Epithelial cell of prostate (primary cell): ENCODE measurements around the gene MRGPRE.

Experiments
- DNase-seq: peaks from one replicate; pipeline ENCODE4 v3.0.0-alpha.2; 2011; ENCODE audit warnings: low read depth, low spot score
- H3K27ac ChIP-seq: fragments of 450-650 bp; 2 replicates; pipeline ENCODE4 v1.5.1; 2017; ENCODE audit warnings: mild to moderate bottlenecking

The MRGPRE gene

GRCh38 chr11:3186166-3186953 is 45.9 kb downstream of the MRGPRE start:
- no peak for DNase-seq
- H3K27ac ChIP-seq = no peak overlapping the region

- DNase-seq = peak; percentile 14
- H3K27ac ChIP-seq = no peak overlapping the region
Measured at GRCh38 chr11:3184732-3185347, 47.4 kb downstream of the MRGPRE start.

GRCh38 chr11:3183523-3183922 is 48.7 kb downstream of the MRGPRE start:
- H3K27ac ChIP-seq = no peak overlapping the region
- DNase-seq = no peak

GRCh38 chr11:3182462-3182852 is 49.8 kb downstream of the MRGPRE start:
- H3K27ac ChIP-seq = no peak overlapping the region
- no peak for DNase-seq

GRCh38 chr11:3181725-3182461 is 50.3 kb downstream of the MRGPRE start:
- DNase-seq = no peak
- H3K27ac ChIP-seq = no peak overlapping the region

- no peak for DNase-seq
- no peak overlapping the region for H3K27ac ChIP-seq
Measured at GRCh38 chr11:3180869-3181268, 51.3 kb downstream of the MRGPRE start.

- no peak overlapping the region for H3K27ac ChIP-seq
- no peak for DNase-seq
Measured at GRCh38 chr11:3178349-3178748, 53.9 kb downstream of the MRGPRE start.

GRCh38 chr11:3177931-3178330 is 54.3 kb downstream of the MRGPRE start:
- DNase-seq = no peak
- H3K27ac ChIP-seq = no peak overlapping the region
